Choroid plexus epithelial cell (primary cell): ENCODE data around the gene UGT1A4.
A peak's percentile ranks its signal among the peaks of the same experiment; 100 is the strongest.

Source experiments
- DNase-seq: peaks from one replicate; pipeline ENCODE4 v3.0.0-alpha.2; 2010; ENCODE audit warnings: low read depth
- H3K4me3 ChIP-seq: 2 replicates; pipeline ENCODE4 v1.5.1; 2011; ENCODE audit warnings: low read depth, mild to moderate bottlenecking, control low read depth, low read length, moderate library complexity
- TF ChIP-seq, protein P1 (sequence below): conservative IDR thresholded peaks from 2 replicates; pipeline ENCODE4 v1.5.1; 2011; ENCODE audit warnings: low read depth, mild to moderate bottlenecking, control low read depth, inconsistent platforms, low read length, moderate library complexity

UGT1A4 gene

DNA sequence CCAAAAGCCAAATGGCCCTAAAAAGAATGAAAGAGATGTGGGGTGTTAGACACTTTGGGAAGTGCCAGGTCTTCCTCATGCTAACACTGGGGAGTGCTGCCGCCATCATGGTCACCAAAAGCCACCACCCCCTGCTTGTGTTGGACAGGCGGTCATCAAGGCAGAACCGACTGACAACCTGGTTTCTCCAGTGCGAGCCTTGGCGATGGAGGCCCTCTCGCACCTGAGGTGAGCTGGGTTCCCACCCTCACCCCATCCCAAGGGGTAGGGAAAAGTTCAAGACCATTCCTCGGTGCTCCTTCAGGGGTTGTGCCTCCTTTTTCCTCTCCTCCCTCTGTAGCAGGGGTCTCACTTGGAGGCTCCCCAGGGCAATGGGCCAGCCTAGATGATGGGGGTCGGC, 93.2 kb downstream of the UGT1A4 start:
- H3K4me3 ChIP-seq: no peak overlapping the region
- DNase-seq: no peak
- TF ChIP-seq, protein P1, sequence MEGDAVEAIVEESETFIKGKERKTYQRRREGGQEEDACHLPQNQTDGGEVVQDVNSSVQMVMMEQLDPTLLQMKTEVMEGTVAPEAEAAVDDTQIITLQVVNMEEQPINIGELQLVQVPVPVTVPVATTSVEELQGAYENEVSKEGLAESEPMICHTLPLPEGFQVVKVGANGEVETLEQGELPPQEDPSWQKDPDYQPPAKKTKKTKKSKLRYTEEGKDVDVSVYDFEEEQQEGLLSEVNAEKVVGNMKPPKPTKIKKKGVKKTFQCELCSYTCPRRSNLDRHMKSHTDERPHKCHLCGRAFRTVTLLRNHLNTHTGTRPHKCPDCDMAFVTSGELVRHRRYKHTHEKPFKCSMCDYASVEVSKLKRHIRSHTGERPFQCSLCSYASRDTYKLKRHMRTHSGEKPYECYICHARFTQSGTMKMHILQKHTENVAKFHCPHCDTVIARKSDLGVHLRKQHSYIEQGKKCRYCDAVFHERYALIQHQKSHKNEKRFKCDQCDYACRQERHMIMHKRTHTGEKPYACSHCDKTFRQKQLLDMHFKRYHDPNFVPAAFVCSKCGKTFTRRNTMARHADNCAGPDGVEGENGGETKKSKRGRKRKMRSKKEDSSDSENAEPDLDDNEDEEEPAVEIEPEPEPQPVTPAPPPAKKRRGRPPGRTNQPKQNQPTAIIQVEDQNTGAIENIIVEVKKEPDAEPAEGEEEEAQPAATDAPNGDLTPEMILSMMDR: no peak

DNA sequence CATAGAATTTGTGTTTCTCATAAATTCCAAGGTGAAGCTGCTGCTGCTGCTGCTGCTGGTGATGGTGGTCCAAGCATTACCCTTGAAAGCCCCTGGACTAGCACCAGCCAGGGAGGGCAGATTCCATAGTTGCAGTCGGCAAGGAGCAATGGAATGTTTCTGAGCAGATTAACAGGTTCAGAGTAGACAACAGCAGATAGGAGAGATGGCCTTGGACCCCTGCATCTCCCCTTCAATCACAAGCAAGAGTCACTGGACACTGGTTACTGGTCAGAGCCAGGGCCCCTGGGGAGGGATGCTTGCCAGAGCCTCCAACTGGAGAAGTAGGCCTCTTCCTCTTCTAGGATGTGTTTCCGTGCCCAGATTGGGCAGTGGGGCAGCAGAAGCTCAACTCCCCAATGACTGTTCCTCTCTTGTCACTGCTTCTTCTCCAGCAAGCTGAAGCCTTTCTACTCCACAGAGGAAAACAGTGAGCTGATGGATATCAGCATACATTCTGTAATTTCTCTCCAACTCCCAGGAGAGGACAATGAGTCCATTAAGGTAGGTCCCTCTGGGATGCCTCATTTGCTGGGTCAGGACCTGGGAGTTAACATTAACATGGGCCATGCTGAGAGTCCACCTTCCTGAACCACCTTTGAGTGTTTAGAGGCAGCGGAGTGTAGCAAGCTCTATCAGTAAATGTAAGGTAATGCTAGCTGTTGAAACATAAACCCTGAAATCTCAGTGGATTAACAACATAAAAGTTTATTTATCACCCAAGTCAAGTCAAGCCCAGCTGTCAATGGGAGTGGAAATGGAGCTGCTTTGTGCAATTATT, 94.9 kb downstream of the UGT1A4 start:
- no peak for DNase-seq
- TF ChIP-seq, protein P1: no peak
- no peak overlapping the region for H3K4me3 ChIP-seq

DNA sequence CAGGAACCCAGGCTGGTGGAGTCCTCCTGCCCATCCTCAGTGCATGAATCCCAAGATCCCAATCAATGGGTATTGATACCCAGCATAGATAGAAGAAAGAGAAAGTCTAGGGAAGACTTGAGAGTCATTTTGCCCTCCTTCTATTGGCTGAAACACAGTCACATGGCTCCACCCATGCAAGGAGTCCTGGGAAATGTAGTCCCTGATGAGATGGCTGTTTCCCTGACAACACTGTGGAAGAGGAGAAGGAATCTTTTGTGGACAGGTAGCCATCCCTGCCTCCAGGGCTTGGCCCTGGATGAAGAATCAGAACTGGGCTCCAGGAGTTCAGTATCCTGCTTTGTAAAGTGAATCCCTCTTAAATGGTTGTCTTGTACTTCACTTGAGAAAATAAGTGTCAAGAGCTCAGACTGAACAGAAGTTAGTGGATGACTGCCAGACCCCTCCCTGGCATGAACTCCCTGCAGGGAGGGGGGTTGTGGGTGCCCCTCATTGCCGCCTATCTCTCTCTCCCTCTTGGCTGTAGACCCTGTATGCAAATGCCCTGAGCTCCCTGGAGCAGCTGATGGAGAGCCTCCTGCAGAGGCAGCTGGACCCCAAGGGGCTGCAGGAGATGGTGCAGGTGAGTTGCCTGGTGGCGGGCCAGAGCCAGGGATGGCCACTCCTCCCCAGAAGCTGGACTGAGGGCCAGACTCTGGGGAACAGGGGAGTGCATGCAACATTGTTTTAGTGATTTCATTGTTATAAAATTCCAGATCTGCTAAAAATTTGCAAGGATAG, 95.7 kb downstream of the UGT1A4 start:
- H3K4me3 ChIP-seq: no peak overlapping the region
- TF ChIP-seq, protein P1: no peak
- DNase-seq: peak; percentile 20

DNA sequence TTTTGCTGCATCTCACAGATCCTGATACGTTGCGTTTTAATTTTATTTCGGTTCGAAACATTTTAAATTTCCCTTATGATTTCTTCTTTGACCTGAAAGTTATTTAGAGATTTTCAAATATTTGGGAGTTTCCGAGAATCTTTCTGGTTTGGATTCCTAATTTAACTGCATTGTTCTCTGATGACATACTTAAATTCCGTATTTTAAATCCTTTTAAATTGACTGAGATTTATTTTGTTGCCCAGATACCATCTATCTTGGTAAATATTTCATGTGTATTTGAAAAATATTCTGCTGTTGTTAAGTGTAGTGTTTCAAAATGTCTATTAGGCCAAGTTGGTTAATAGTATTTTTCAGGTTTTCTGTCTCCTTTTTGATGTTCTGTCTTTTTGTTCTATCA, 97.3 kb downstream of the UGT1A4 start:
- no peak for DNase-seq
- TF ChIP-seq, protein P1: no peak
- H3K4me3 ChIP-seq: no peak overlapping the region

DNA sequence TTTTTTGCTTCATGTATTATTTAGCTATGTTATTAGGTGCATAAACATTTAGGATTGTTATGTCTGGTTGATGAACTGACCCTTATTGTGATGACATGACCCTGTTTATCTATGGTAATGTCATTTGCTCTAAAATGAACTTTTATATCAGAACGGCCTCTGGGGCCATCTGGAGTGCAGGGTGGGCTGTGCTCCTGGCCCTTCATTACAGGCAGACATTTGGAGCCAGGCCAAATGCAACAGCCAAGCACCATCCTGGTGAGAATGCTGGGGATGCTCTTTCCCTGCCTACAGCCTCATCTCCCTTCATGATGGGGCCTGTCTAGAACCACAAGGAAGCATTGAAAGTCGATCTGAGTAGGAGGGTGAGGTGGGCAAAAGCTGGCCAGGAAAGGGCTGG, 97.8 kb downstream of the UGT1A4 start:
- no peak for DNase-seq
- TF ChIP-seq, protein P1: no peak
- H3K4me3 ChIP-seq: no peak overlapping the region

DNA sequence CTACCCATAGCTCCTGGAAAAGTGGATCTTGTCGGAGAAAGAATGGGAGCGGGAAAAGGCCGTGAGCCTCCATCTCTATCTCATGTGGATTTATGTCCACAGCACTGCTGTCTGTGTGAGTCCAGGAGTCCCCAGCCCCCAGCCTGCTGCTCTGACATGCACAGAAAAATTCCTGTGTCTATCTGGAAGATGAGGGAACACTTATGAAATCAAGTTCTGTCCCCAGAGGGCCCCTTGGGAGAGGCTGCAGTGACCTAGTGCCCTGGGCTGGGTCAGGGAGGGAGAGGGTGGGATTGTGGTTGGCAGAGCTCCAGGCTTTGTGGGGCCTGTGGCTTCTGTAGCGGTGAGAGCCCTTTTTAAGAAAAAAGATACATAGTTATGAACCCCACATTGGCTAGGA, 98.2 kb downstream of the UGT1A4 start:
- TF ChIP-seq, protein P1: no peak
- no peak for DNase-seq
- H3K4me3 ChIP-seq: no peak overlapping the region
